Gastrocnemius medialis (tissue), 4 donors: ENCODE measurements around the gene APBA1. TPM values are rescaled to one million over a fixed set of nuclear protein-coding genes. Genes with fewer than 3 reads are reported as not detected.
A peak's percentile ranks its signal among the peaks of the same experiment; 100 is the strongest.

ENCODE experiments used
- ATAC-seq, 2 donors: fragments of 150-250 bp; one replicate each; pipeline ENCODE4 v1.9.1; 2016
- DNase-seq, 2 donors: peaks; one replicate each; pipeline ENCODE4 v3.0.0-alpha.2; 2019
- H3K27ac ChIP-seq, 4 donors: fragments of 200-600 bp; sonication (generic); 1 replicate in 1 of 4; 2 replicates in 3 of 4; pipeline ENCODE4 v1.5.1; 2016 to 2018; ENCODE audit warnings: mild to moderate bottlenecking in 2 of 4, moderate library complexity in 1 of 4
- H3K27me3 ChIP-seq, 3 donors: fragments of 200-600 bp; sonication (generic) in 2 of 3; 1 replicate in 1 of 3; 2 replicates in 2 of 3; pipeline versions ENCODE4 v1.5.1 to v1.6.0; 2016 to 2019; ENCODE audit warnings: mild to moderate bottlenecking in 1 of 3, moderate library complexity in 1 of 3
- H3K36me3 ChIP-seq, 2 donors: fragments of 200-600 bp; sonication (generic) in 1 of 2; one replicate each; pipeline ENCODE4 v1.5.1; 2017 to 2018
- H3K4me1 ChIP-seq, 2 donors: fragments of 200-600 bp; sonication (generic) in 1 of 2; one replicate each; pipeline ENCODE4 v1.5.1; 2016 to 2017; ENCODE audit warnings: mild to moderate bottlenecking in 2 of 2
- H3K4me3 ChIP-seq, 4 donors: fragments of 200-600 bp; sonication (generic) in 3 of 4; 1 replicate in 1 of 4; 2 replicates in 3 of 4; pipeline ENCODE4 v1.5.1; 2016 to 2019; ENCODE audit warnings: mild to moderate bottlenecking in 2 of 4
- H3K9me3 ChIP-seq, 3 donors: fragments of 200-600 bp; sonication (generic) in 2 of 3; 1 replicate in 1 of 3; 2 replicates in 2 of 3; pipeline ENCODE4 v1.5.1; 2016 to 2019
- CTCF ChIP-seq, 5 experiments: fragments of 450-650 bp in 3 of 5; fragments of 200-600 bp in 2 of 5; sonication (generic) in 2 of 5; IDR thresholded peaks in 4 of 5; conservative IDR thresholded peaks in 1 of 5; 1 replicate in 4 of 5; 2 replicates in 1 of 5; pipeline ENCODE4 v1.5.1; 2016 to 2019; ENCODE audit warnings: antibody characterized with exemption in 5 of 5, mild to moderate bottlenecking in 3 of 5, moderate library complexity in 3 of 5
- POLR2A ChIP-seq, 2 donors: fragments of 450-650 bp; IDR thresholded peaks; one replicate each; pipeline ENCODE4 v1.6.1; 2017; ENCODE audit warnings: antibody characterized with exemption in 2 of 2, mild to moderate bottlenecking in 2 of 2, moderate library complexity in 2 of 2
- in situ Hi-C, 4 donors: fragments of 200-750 bp; cut with MboI; loops; one replicate each; pipeline versions ENCODE4 v1.15.0 to v1.8.0; 2017; ENCODE audit warnings: low sequenced_read_pairs in 4 of 4
- intact Hi-C: fragments of 100-400 bp; cut with DNase I; formaldehyde crosslinking; loops from one replicate; pipeline ENCODE4 v1.15.1; 2023; ENCODE audit warnings: low total_unique reads
- total RNA-seq, 4 donors: library from RNA; depleted of rRNA; stranded (reverse); fragments of >200 nt; gene quantifications; one replicate each; pipeline versions ENCODE4 v1.1.0 to v1.2.3, GENCODE V29; 2016

Gene APBA1
- total RNA-seq, 4 donors from 2014 or later = 0.61 to 2.3 (median 1.4) TPM

- H3K36me3 ChIP-seq = no peaks in the 10 kb centered on the region
- in situ Hi-C loops (no loop called here), intact Hi-C loops (no loop called here)
- H3K4me1 ChIP-seq = peaks cover 5 to 13% of the 10 kb centered on the region in 2 donors
- ATAC-seq (no peak), DNase-seq (no peak)
- no peak for TF ChIP-seq CTCF (IDR thresholded peaks at IDR 0.05 in 4 of 5, conservative IDR thresholded peaks at IDR 0.05 in 1 of 5)
- no peak for TF ChIP-seq POLR2A (IDR thresholded peaks at IDR 0.05)
- no peak overlapping the region for H3K27ac ChIP-seq
- no peaks in the 10 kb centered on the region for H3K27me3 ChIP-seq
- H3K4me3 ChIP-seq = no peak overlapping the region
- H3K9me3 ChIP-seq = no peaks in the 10 kb centered on the region
These were observed 115.5 kb downstream of the APBA1 start for GRCh38 chr9:69556707-69557106.

- in situ Hi-C loops = no loop called here
- intact Hi-C loops = no loop called here
- Histone ChIP-seq H3K9me3 (no peaks in the 10 kb centered on the region), H3K4me3 (no peak overlapping the region), H3K27ac (no peak overlapping the region), H3K36me3 (no peaks in the 10 kb centered on the region), H3K4me1 (peaks cover 5 to 13% of the 10 kb centered on the region in 2 donors), H3K27me3 (no peaks in the 10 kb centered on the region)
- DNase-seq (no peak), ATAC-seq (no peak)
- no peak for TF ChIP-seq POLR2A (IDR thresholded peaks at IDR 0.05)
- no peak for TF ChIP-seq CTCF (IDR thresholded peaks at IDR 0.05 in 4 of 5, conservative IDR thresholded peaks at IDR 0.05 in 1 of 5)
These were observed 116.4 kb downstream of the APBA1 start for GRCh38 chr9:69555802-69556201.

- Histone ChIP-seq H3K27ac (no peak overlapping the region), H3K27me3 (no peaks in the 10 kb centered on the region), H3K4me1 (peaks cover 5 to 13% of the 10 kb centered on the region in 2 donors), H3K9me3 (no peaks in the 10 kb centered on the region), H3K4me3 (no peak overlapping the region), H3K36me3 (no peaks in the 10 kb centered on the region)
- in situ Hi-C loops (no loop called here), intact Hi-C loops (no loop called here)
- ATAC-seq = peak in 1 of 2 donors; percentile 27
- no peak for DNase-seq
- TF ChIP-seq CTCF (IDR thresholded peaks at IDR 0.05 in 4 of 5, conservative IDR thresholded peaks at IDR 0.05 in 1 of 5) = no peak
- TF ChIP-seq POLR2A (IDR thresholded peaks at IDR 0.05) = no peak
These were observed 117.2 kb downstream of the APBA1 start for GRCh38 chr9:69554945-69555344.

- Histone ChIP-seq H3K4me3 (no peak overlapping the region), H3K27me3 (no peaks in the 10 kb centered on the region), H3K36me3 (no peaks in the 10 kb centered on the region), H3K4me1 (peaks cover 1 to 7% of the 10 kb centered on the region in 2 donors), H3K9me3 (no peaks in the 10 kb centered on the region), H3K27ac (no peak overlapping the region)
- intact Hi-C loops (loop anchor here (2.0 to 10.0 kb wide), 3 partner anchors 127 to 515 kb away; partner anchors contain the start of gene FXN), in situ Hi-C loops (loop anchor here (5.0 to 25.0 kb wide), 3 partner anchors 125 to 237 kb away; no protein-coding TSS in a partner anchor)
- TF ChIP-seq POLR2A (IDR thresholded peaks at IDR 0.05) = no peak
- TF ChIP-seq CTCF (IDR thresholded peaks at IDR 0.05 in 4 of 5, conservative IDR thresholded peaks at IDR 0.05 in 1 of 5) = peak; percentile 72 to 89 (median 79)
- DNase-seq (no peak), ATAC-seq (peak; percentile 62 to 64)
These were observed 122.6 kb downstream of the APBA1 start for GRCh38 chr9:69549310-69550202.
